Smooth muscle cell (in vitro differentiated cells): ENCODE measurements around the gene XRN2. TPM values are rescaled to one million over a fixed set of nuclear protein-coding genes. Genes with fewer than 3 reads are reported as not detected.

ENCODE experiments used
- DNase-seq: peaks from one replicate; lab custom pipeline; 2025; ENCODE audit not compliant: unreplicated experiment; lab: John Stamatoyannopoulos, UW
- H2AFZ ChIP-seq: fragments of 200-600 bp; sonication (generic); 2 replicates; pipeline ENCODE4 v1.6.0; 2016; ENCODE audit warnings: antibody characterized with exemption, low read depth, mild to moderate bottlenecking
- H3F3A ChIP-seq: fragments of 200-600 bp; sonication (generic); 2 replicates; pipeline ENCODE4 v1.6.0; 2017; ENCODE audit warnings: antibody characterized with exemption, low read depth
- H3K27ac ChIP-seq: fragments of 200-600 bp; sonication (generic); 2 replicates; pipeline ENCODE4 v1.5.1; 2016; ENCODE audit warnings: low read depth, mild to moderate bottlenecking
- H3K27me3 ChIP-seq: fragments of 200-600 bp; sonication (generic); 2 replicates; pipeline ENCODE4 v1.6.1; 2016; ENCODE audit warnings: low read depth, mild to moderate bottlenecking
- H3K36me3 ChIP-seq: fragments of 200-600 bp; sonication (generic); 2 replicates; pipeline ENCODE4 v1.5.1; 2016; ENCODE audit warnings: low read depth
- H3K4me1 ChIP-seq: fragments of 200-600 bp; sonication (generic); 2 replicates; pipeline ENCODE4 v1.5.1; 2016; ENCODE audit warnings: low read depth
- H3K4me2 ChIP-seq: fragments of 200-600 bp; sonication (generic); 2 replicates; pipeline ENCODE4 v1.6.0; 2016; ENCODE audit warnings: mild to moderate bottlenecking
- H3K4me3 ChIP-seq: fragments of 200-600 bp; sonication (generic); 2 replicates; pipeline ENCODE4 v1.5.1; 2016; ENCODE audit warnings: mild to moderate bottlenecking
- H3K79me2 ChIP-seq: fragments of 200-600 bp; sonication (generic); 2 replicates; pipeline ENCODE4 v1.6.0; 2016; ENCODE audit warnings: low read depth, mild to moderate bottlenecking
- H3K9ac ChIP-seq: fragments of 200-600 bp; sonication (generic); 2 replicates; pipeline ENCODE4 v1.6.0; 2016; ENCODE audit warnings: low read depth
- H3K9me3 ChIP-seq: fragments of 200-600 bp; sonication (generic); replicated peaks from 2 replicates; pipeline ENCODE4 v1.5.1; 2016; ENCODE audit warnings: low read depth
- H4K20me1 ChIP-seq: fragments of 200-600 bp; sonication (generic); 2 replicates; pipeline ENCODE4 v1.6.0; 2016; ENCODE audit warnings: low read depth
- WGBS: methylation state at CpG from one replicate; pipeline ENCODE4 v1.1.7; 2016; ENCODE audit warnings: low lambda C conversion rate; 5-methylcytosine and 5-hydroxymethylcytosine counted together
- polyA plus RNA-seq: library from polyadenylated mRNA; unstranded; fragments of >200 nt; fragmentation: Nextera tagmentation; extraction: Ambion mirVana; gene quantifications from 2 replicates; pipeline ENCODE4 v1.2.1, GENCODE V29; 2016
- total RNA-seq: library from RNA; depleted of rRNA; stranded (reverse); fragments of >200 nt; gene quantifications from 2 replicates; pipeline ENCODE4 v1.2.3, GENCODE V29; 2014
- TF ChIP-seq, protein P1 (sequence below): fragments of 200-600 bp; sonication (generic); IDR thresholded peaks from 2 replicates; pipeline ENCODE4 v1.5.1; 2017; ENCODE audit warnings: borderline replicate concordance, mild to moderate bottlenecking, antibody characterized with exemption; ENCODE audit not compliant: insufficient read depth, poor library complexity, severe bottlenecking

Gene XRN2
- total and polyA plus RNA-seq, 2 experiments from 2014 or later: 43.4 to 83.7 TPM

DNA sequence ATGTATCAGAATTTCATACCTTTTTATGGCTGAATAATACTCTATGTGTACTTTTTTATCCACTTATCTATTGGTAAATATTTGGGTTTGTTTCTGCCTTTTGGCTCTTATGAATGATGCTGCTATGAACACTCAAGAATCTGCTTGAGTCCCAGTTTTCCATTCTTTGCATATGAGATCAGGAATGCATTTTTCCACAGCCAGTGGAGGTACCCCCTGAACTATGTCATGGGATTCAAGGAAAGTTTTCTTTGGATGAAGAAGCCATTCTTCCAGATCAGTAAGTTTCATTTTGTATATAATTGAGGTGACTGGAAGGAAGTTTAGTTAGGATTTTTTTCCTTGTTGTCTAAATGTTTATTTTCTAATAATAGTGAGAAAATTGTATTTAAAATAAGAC lies 53.3 kb downstream of the XRN2 start:
- H3K27me3 ChIP-seq: no peaks in the 10 kb centered on the region

DNA sequence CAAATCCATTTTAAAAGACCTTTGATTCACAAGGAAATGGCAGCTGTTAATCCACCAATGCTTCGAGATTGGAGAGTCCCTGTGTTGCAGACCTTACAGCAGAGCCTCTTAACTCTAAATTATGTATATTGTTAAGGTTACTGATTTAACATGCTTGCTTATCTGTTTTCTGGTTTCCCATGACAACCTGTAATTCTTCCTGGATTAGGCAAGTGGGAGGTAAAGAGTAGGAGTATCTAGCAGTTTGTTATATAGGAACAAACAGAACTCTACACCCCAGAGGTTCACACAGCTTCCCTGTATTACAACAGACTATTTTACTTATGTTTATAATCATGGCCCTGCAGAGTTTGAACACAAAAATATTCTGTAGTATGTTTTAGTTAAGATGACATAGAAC lies 54.7 kb downstream of the XRN2 start:
- WGBS: 96% methylated on average over 1 of the region's 1 CpG
- H3K27ac ChIP-seq: no peak overlapping the region

More for the DNA sequence above, 53.3 kb downstream of the XRN2 start:
- H3K4me1 ChIP-seq: no peaks in the 10 kb centered on the region
- TF ChIP-seq, protein P1, sequence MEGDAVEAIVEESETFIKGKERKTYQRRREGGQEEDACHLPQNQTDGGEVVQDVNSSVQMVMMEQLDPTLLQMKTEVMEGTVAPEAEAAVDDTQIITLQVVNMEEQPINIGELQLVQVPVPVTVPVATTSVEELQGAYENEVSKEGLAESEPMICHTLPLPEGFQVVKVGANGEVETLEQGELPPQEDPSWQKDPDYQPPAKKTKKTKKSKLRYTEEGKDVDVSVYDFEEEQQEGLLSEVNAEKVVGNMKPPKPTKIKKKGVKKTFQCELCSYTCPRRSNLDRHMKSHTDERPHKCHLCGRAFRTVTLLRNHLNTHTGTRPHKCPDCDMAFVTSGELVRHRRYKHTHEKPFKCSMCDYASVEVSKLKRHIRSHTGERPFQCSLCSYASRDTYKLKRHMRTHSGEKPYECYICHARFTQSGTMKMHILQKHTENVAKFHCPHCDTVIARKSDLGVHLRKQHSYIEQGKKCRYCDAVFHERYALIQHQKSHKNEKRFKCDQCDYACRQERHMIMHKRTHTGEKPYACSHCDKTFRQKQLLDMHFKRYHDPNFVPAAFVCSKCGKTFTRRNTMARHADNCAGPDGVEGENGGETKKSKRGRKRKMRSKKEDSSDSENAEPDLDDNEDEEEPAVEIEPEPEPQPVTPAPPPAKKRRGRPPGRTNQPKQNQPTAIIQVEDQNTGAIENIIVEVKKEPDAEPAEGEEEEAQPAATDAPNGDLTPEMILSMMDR: no peak
- H3K36me3 ChIP-seq: peaks cover 13% of the 10 kb centered on the region
- no peak overlapping the region for H3K27ac ChIP-seq
- peaks cover 30% of the 10 kb centered on the region for H4K20me1 ChIP-seq
- H3F3A ChIP-seq: no peaks in the 10 kb centered on the region
- peaks cover 5% of the 10 kb centered on the region for H3K79me2 ChIP-seq
- no peak overlapping the region for H3K4me2 ChIP-seq
- H2AFZ ChIP-seq: no peak overlapping the region
- no peak overlapping the region for H3K4me3 ChIP-seq
- H3K9me3 ChIP-seq: no peaks in the 10 kb centered on the region
- no peak overlapping the region for H3K9ac ChIP-seq
- DNase-seq: no peak

DNA sequence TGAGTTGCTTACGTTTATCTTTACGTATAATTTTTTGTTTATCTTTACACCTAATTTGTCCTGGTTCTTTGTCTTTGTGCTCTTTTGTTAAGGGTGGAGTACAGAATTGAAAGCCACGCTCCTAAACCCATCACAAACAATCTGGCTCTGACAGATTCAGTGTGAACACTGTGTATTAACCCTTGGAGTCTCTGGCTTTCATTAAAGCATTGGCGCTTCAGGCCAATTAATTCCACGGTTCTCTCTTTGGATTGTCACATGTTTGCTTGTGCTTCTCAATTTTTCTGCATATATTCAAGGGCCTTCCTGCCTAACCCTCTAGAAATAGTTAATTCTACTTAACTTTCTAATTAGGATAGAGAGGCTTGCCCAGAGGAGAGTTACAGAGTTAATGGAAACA lies 55.6 kb downstream of the XRN2 start:
- WGBS: 96% methylated on average over 5 of the region's 5 CpGs
- H3K9ac ChIP-seq: no peak overlapping the region
- no peak overlapping the region for H2AFZ ChIP-seq
- H3K4me2 ChIP-seq: no peak overlapping the region
- no peaks in the 10 kb centered on the region for H3K27me3 ChIP-seq
- no peak for DNase-seq
- TF ChIP-seq, protein P1: no peak
- H3K27ac ChIP-seq: no peak overlapping the region
- H3K4me3 ChIP-seq: no peak overlapping the region
- no peaks in the 10 kb centered on the region for H3K9me3 ChIP-seq
- no peaks in the 10 kb centered on the region for H3F3A ChIP-seq
- peaks cover 26% of the 10 kb centered on the region for H4K20me1 ChIP-seq
- peaks cover 24% of the 10 kb centered on the region for H3K36me3 ChIP-seq
- H3K4me1 ChIP-seq: no peaks in the 10 kb centered on the region
- no peaks in the 10 kb centered on the region for H3K79me2 ChIP-seq

More for the DNA sequence above, 54.7 kb downstream of the XRN2 start:
- H3K4me1 ChIP-seq: no peaks in the 10 kb centered on the region
- H3K36me3 ChIP-seq: peaks cover 24% of the 10 kb centered on the region
- peaks cover 33% of the 10 kb centered on the region for H4K20me1 ChIP-seq
- no peak overlapping the region for H2AFZ ChIP-seq
- H3F3A ChIP-seq: no peaks in the 10 kb centered on the region
- H3K79me2 ChIP-seq: no peaks in the 10 kb centered on the region
- no peak for DNase-seq
- no peak overlapping the region for H3K9ac ChIP-seq
- H3K4me2 ChIP-seq: no peak overlapping the region
- TF ChIP-seq, protein P1: no peak
- no peak overlapping the region for H3K4me3 ChIP-seq
- H3K9me3 ChIP-seq: no peaks in the 10 kb centered on the region
- no peaks in the 10 kb centered on the region for H3K27me3 ChIP-seq

DNA sequence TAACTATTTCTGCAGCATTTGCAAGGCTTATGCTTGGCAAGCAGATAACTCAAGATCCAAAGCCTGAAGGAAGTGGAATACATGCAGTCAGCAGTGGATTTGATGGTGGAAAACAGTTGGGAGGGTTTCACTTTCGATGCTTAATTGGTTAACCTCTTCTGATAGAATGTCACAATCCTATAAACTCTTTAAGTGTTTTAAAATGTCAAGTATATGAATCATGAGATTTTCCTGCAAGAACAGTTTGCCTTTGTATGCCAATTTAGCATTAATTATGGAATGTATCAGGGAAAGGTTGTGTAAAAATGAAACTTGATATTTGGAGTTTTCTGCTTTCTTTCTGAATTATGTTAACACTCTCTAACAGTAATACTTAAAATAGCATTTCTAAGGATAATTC lies 57.6 kb downstream of the XRN2 start:
- Histone ChIP-seq H3K4me2 (no peak overlapping the region), H3F3A (no peaks in the 10 kb centered on the region), H3K4me1 (no peaks in the 10 kb centered on the region), H3K36me3 (peaks cover 24% of the 10 kb centered on the region), H3K27me3 (no peaks in the 10 kb centered on the region), H4K20me1 (peaks cover 23% of the 10 kb centered on the region), H3K4me3 (no peak overlapping the region), H3K9ac (no peak overlapping the region), H3K9me3 (no peaks in the 10 kb centered on the region), H2AFZ (no peak overlapping the region), H3K27ac (no peak overlapping the region), H3K79me2 (no peaks in the 10 kb centered on the region)
- TF ChIP-seq, protein P1: no peak
- DNase-seq: no peak
- 96% methylated on average over 1 of the region's 1 CpG for WGBS
